ENCODE results near the gene LRRC51.
A peak's percentile ranks its signal among the peaks of the same experiment; 100 is the strongest.

LRRC51 gene

GRCh38 chr11:72070491-72070890 is 10.2 kb upstream of the LRRC51 start:
- DNase-seq, result no peak

- DNase-seq, result no peak
These were observed 8.3 kb upstream of the LRRC51 start for GRCh38 chr11:72072348-72072747.

DNA sequence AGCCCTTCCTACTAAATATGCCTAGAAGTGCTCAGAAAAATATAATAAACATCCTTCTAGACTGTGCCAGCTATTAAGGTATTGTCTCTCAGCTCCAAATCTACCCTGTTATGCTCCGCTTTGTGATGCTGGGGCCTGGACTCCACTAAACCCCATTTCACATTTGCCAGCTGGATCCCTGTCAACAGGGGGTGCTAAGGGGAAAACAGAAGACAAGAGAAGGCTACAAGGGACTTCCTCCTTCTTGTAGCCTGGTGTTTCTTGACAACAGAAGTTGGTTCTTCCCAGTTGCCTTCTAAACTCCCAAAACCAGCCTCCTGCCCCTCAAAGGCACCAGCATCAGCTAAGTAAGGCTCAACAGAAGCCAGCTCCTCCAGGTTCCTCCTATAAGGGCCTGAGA is 5.5 kb upstream of the LRRC51 start:
- no peak for DNase-seq

- no peak for DNase-seq
These were observed 4.9 kb upstream of the LRRC51 start for GRCh38 chr11:72075756-72076155.

- DNase-seq, result no peak
These were observed 2.2 kb upstream of the LRRC51 start for GRCh38 chr11:72078477-72078876.

GRCh38 chr11:72079819-72080325 is 778 bp upstream of the LRRC51 start:
- no peak for DNase-seq

- no peak for DNase-seq
These were observed 564 bp downstream of the LRRC51 start for GRCh38 chr11:72081184-72081644.

GRCh38 chr11:72081821-72082453 is 1.3 kb downstream of the LRRC51 start:
- peak in 1 of 2 experiments; percentile 13 for DNase-seq

DNA sequence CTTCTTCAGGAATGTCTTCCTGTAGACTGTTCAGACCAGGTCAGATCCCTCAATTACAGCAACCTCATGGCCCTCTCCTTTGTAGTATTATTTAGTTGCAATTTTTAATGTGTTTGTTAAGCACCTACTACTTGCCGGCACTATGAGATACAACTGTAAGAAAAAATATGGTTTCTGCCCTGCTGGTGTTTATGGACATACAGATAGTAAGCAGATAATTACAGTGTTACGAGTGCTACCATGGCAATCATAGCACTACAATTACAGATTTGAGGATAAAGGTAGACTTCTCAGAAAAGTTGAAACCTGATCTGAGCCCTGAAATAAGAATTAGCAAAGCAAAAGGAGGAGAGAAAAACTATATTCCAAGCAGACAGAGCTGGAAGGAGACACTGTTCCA is 2.8 kb downstream of the LRRC51 start:
- no peak for DNase-seq

DNA sequence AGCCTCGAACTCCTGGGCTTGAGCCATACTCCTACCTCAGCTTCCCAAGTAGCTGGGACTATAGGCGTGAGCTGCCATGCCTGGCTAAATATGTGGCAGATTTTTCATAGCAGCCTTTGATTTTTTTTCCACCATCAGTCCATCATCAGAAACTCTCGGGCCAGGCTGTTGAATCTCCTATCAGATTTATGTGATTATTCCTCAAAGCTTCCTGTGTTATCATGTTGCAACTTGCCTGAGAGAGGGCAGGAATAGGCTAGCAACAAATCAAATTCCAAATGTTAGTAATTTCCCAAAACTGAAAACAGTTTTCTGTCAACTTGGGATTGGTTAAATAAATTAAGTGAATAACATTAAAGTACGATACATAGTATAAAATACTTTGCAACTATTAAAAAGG is 3.4 kb downstream of the LRRC51 start:
- no peak for DNase-seq

GRCh38 chr11:72084965-72085364 is 4.3 kb downstream of the LRRC51 start:
- DNase-seq, result no peak

GRCh38 chr11:72085621-72086351 is 5.1 kb downstream of the LRRC51 start:
- DNase-seq, result no peak

DNA sequence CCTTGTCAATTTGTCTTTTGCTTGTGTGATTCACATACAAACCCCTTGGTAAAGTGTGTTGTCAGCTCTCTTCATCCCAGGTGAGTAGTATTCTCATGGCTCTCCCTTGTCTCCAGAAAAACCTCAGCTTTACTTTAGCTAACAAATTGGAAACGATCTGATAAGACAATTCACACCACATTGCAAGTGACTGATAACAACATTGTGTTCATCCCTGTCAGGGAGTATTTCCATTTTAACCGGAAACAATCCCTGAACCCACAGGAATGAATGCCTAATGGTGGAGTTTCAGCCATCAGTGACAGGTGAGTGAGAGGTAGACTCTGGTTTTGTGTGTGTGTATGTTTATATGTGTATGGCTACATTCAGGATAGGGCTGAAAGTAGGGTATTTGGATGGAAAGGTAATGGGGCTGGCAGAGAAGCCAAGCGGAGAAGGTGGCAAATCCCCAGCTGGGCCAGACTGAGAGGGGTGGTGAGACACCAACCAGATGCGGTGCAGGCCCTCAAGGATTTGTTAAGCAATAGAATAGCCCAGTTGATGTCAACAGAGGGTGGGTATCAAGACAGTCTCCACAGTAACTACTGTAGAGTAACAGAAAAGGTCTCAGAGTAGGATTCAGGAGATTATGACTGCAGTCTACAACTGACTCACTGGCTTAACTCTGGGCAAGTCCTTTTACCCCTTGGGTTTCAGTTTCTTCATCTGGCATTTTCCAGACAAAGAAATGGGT is 7.6 kb downstream of the LRRC51 start:
- DNase-seq, result no peak

DNA sequence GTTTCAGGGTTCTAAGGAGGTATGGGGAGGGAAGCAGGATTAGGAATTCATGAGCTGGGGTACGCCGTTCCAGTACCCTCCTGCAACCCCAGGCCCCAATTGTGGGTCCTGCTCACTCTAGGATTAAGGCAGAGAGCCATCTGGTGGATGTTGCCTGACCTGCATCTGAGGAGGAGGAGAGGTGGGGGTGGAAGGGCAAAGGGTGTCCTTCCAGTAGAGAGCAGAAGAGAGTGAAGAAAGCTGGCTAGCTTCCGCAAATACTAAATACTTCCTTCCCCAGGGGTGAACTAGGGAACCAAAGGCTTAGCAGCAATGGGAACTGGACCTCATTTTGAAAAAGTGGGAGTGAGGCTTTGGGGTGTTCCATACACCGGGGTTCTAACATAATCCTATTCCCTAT is 10.6 kb downstream of the LRRC51 start:
- DNase-seq, result peak; percentile 45 to 54

- no peak for DNase-seq
These were observed 18.1 kb downstream of the LRRC51 start for GRCh38 chr11:72098741-72099140.

DNA sequence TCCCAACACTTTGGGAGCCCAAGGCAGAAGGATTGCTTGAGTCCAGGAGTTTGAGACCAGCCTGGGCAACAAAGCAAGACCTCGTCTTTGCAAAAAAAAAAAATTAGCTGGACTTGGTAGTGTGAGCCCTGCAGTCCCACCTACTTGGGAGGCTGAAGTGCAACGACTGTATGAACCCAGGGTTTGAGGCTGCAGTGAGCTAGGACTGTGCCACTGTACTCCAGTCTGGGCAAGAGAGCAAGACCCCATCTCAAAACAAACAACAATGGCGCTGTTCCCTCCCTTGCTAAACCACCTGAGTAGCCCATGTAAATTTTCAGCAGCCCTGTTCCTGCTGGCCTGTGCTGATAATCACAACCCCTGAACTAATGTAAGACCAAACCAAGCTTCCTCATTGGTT is 19.4 kb downstream of the LRRC51 start:
- DNase-seq, result no peak

GRCh38 chr11:72100462-72100861 is 19.8 kb downstream of the LRRC51 start:
- DNase-seq, result no peak

GRCh38 chr11:72102162-72102561 is 21.5 kb downstream of the LRRC51 start:
- DNase-seq, result no peak

DNA sequence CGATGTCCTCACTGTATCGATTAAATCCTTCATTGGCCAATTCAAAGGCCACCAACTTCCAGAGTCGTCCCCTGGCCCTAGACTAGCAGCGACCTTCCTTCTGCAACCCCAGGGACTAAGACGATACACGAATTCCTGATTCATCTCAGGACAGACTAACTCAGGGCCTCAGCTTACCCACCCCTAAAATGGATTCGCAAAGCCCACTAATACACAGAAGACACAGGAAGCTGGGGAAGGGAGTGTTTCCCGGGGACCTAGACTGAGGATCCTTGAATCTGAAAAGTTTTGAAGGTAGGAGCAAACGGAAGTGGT is 21.9 kb downstream of the LRRC51 start:
- no peak for DNase-seq

- peak; percentile 99 to 100 for DNase-seq
These were observed 22.5 kb downstream of the LRRC51 start, which contains the start of gene LAMTOR1 for GRCh38 chr11:72102946-72103753. TSS of gene LAMTOR1 (minus strand) at chr11:72103297. CDS start at chr11:72103224, 73 bp downstream.

DNA sequence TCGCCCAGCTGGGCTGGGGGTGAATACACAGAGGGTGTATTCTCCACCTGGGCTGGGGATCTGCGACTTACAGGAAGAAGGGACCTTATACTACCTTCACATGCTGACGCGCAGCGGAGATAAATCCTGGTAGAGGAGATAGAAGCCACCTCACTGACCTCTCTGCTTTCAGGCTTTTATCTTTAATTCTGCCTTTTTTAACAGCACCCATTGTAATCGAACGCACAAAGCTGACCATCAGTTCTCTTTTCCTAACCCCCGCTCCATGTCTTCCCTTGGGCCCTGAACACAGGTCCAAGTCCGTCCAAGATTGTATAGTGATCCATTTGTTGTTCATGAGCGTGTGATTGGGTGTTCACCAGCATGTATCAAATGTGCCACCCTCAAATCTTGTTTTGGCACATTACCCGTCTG is 23.1 kb downstream of the LRRC51 start:
- DNase-seq, result no peak

DNA sequence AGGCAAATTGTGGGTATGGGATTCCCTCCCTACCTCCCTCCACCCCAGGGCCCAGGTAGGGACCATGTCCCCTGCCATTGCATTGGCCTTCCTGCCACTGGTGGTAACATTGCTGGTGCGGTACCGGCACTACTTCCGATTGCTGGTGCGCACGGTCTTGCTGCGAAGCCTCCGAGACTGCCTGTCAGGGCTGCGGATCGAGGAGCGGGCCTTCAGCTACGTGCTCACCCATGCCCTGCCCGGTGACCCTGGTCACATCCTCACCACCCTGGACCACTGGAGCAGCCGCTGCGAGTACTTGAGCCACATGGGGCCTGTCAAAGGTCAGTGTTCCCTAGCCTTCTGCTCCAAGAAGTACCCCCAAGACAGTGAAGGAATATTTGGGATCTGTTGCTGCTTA is 25.2 kb downstream of the LRRC51 start, which contains the start of gene TOMT:
TSS of gene TOMT (plus strand) at position 37 of the 400 bp plus-strand sequence. CDS start at position 65, 28 bp downstream.
- DNase-seq, result no peak
